Right forelimb (tissue), 1 donor: ENCODE data around the gene ADAMTS10.

Experiments
- DNase-seq: peaks from one replicate; pipeline ENCODE4 v3.0.0-alpha.2; 2018

ADAMTS10 gene

GRCh38 chr19:8552810-8553209 is 57.7 kb downstream of the ADAMTS10 start:
- no peak for DNase-seq

- DNase-seq: no peak
Measured at GRCh38 chr19:8550070-8550469, 60.4 kb downstream of the ADAMTS10 start.

- no peak for DNase-seq
Measured at GRCh38 chr19:8545743-8546142, 64.8 kb downstream of the ADAMTS10 start.

- DNase-seq: no peak
Measured at GRCh38 chr19:8544168-8544567, 66.3 kb downstream of the ADAMTS10 start.

GRCh38 chr19:8539621-8540149 is 70.8 kb downstream of the ADAMTS10 start:
- no peak for DNase-seq

GRCh38 chr19:8537099-8537498 is 73.4 kb downstream of the ADAMTS10 start:
- no peak for DNase-seq

- DNase-seq: no peak
Measured at GRCh38 chr19:8536282-8536681, 74.2 kb downstream of the ADAMTS10 start.

- no peak for DNase-seq
Measured at GRCh38 chr19:8532225-8532624, 78.3 kb downstream of the ADAMTS10 start.

- no peak for DNase-seq
Measured at GRCh38 chr19:8531470-8531869, 79.0 kb downstream of the ADAMTS10 start.
